ENCODE results near the gene MECP2. TPM values are rescaled to one million over a fixed set of nuclear protein-coding genes. Genes with fewer than 3 reads are reported as not detected.

MECP2 gene
- total RNA-seq, 1 donor from 2014 or later = 26.7 TPM

- Mint-ChIP-seq H3K4me1 (no peaks in the 10 kb centered on the region), H3K9me3 (peaks cover 20% of the 10 kb centered on the region), H3K27me3 (ENCODE audit: insufficient read depth, low read depth) (peaks cover 2% of the 10 kb centered on the region), H3K27ac (no peak overlapping the region), H3K36me3 (no peaks in the 10 kb centered on the region), H3K4me3 (no peak overlapping the region)
- no peaks in the 10 kb centered on the region for H3K4me1 ChIP-seq
- no peak overlapping the region for H2AFZ ChIP-seq (replicated peaks)
- H3K79me2 ChIP-seq (ENCODE audit: low read depth) = no peaks in the 10 kb centered on the region
- H3K9me3 ChIP-seq (ENCODE audit: low read depth) = no peaks in the 10 kb centered on the region
- H3K4me3 ChIP-seq = no peak overlapping the region
- H3K36me3 ChIP-seq = no peaks in the 10 kb centered on the region
- no peaks in the 10 kb centered on the region for H3F3A ChIP-seq (ENCODE audit: low read depth)
- no peaks in the 10 kb centered on the region for H4K20me1 ChIP-seq (ENCODE audit: low read depth)
- H3K9ac ChIP-seq = no peak overlapping the region
- H3K27me3 ChIP-seq = peaks cover 5% of the 10 kb centered on the region
- H3K4me2 ChIP-seq = no peak overlapping the region
- H3K27ac ChIP-seq = no peak overlapping the region
- TF ChIP-seq EZH2 (IDR thresholded peaks at IDR 0.05) = no peak
- TF ChIP-seq EZH2phosphoT487 (IDR thresholded peaks at IDR 0.05) = no peak
- TF ChIP-seq, protein P1, sequence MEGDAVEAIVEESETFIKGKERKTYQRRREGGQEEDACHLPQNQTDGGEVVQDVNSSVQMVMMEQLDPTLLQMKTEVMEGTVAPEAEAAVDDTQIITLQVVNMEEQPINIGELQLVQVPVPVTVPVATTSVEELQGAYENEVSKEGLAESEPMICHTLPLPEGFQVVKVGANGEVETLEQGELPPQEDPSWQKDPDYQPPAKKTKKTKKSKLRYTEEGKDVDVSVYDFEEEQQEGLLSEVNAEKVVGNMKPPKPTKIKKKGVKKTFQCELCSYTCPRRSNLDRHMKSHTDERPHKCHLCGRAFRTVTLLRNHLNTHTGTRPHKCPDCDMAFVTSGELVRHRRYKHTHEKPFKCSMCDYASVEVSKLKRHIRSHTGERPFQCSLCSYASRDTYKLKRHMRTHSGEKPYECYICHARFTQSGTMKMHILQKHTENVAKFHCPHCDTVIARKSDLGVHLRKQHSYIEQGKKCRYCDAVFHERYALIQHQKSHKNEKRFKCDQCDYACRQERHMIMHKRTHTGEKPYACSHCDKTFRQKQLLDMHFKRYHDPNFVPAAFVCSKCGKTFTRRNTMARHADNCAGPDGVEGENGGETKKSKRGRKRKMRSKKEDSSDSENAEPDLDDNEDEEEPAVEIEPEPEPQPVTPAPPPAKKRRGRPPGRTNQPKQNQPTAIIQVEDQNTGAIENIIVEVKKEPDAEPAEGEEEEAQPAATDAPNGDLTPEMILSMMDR (IDR thresholded peaks at IDR 0.05) = no peak
- DNase-seq (ENCODE audit: low spot score) = no peak
These were observed 44.9 kb upstream of the MECP2 start for GRCh38 chrX:154142386-154142785.

GRCh38 chrX:154140742-154141141 lies 43.2 kb upstream of the MECP2 start:
- H3K27ac ChIP-seq = no peak overlapping the region
- H3F3A ChIP-seq (ENCODE audit: low read depth) = no peaks in the 10 kb centered on the region
- no peaks in the 10 kb centered on the region for H3K4me1 ChIP-seq
- H3K79me2 ChIP-seq (ENCODE audit: low read depth) = no peaks in the 10 kb centered on the region
- H3K9me3 Mint-ChIP-seq = peaks cover 24% of the 10 kb centered on the region
- no peak overlapping the region for H3K9ac ChIP-seq
- DNase-seq (ENCODE audit: low spot score) = no peak
- H3K27ac Mint-ChIP-seq = no peak overlapping the region
- no peaks in the 10 kb centered on the region for H3K36me3 ChIP-seq
- H2AFZ ChIP-seq (replicated peaks) = no peak overlapping the region
- H3K4me3 ChIP-seq = no peak overlapping the region
- peaks cover 17% of the 10 kb centered on the region for H3K27me3 ChIP-seq
- H4K20me1 ChIP-seq (ENCODE audit: low read depth) = no peaks in the 10 kb centered on the region
- H3K4me3 Mint-ChIP-seq = no peak overlapping the region
- no peaks in the 10 kb centered on the region for H3K4me1 Mint-ChIP-seq
- no peak overlapping the region for H3K4me2 ChIP-seq
- no peaks in the 10 kb centered on the region for H3K9me3 ChIP-seq (ENCODE audit: low read depth)
- H3K36me3 Mint-ChIP-seq = no peaks in the 10 kb centered on the region
- no peak for TF ChIP-seq EZH2 (IDR thresholded peaks at IDR 0.05)
- no peak for TF ChIP-seq EZH2phosphoT487 (IDR thresholded peaks at IDR 0.05)
- TF ChIP-seq, protein P1 (IDR thresholded peaks at IDR 0.05) = no peak
- peaks cover 2% of the 10 kb centered on the region for H3K27me3 Mint-ChIP-seq (ENCODE audit: insufficient read depth, low read depth)

DNA sequence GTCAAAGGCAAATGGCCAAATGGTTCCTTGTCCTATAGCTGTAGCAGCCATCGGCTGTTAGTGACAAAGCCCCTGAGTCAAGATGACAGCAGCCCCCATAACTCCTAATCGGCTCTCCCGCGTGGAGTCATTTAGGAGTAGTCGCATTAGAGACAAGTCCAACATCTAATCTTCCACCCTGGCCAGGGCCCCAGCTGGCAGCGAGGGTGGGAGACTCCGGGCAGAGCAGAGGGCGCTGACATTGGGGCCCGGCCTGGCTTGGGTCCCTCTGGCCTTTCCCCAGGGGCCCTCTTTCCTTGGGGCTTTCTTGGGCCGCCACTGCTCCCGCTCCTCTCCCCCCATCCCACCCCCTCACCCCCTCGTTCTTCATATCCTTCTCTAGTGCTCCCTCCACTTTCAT lies 42.7 kb upstream of the MECP2 start:
- no peaks in the 10 kb centered on the region for H3K4me1 Mint-ChIP-seq
- H3K9me3 Mint-ChIP-seq = peaks cover 24% of the 10 kb centered on the region

More for the DNA sequence above, 42.7 kb upstream of the MECP2 start:
- TF ChIP-seq, protein P1 (IDR thresholded peaks at IDR 0.05) = no peak
- TF ChIP-seq EZH2phosphoT487 (IDR thresholded peaks at IDR 0.05) (no peak), EZH2 (IDR thresholded peaks at IDR 0.05) (no peak)
- Histone ChIP-seq H3K4me3 (no peak overlapping the region), H3K36me3 (no peaks in the 10 kb centered on the region), H3K9ac (no peak overlapping the region), H3K79me2 (ENCODE audit: low read depth) (no peaks in the 10 kb centered on the region), H3K27me3 (peaks cover 17% of the 10 kb centered on the region), H3F3A (ENCODE audit: low read depth) (no peaks in the 10 kb centered on the region), H3K4me2 (no peak overlapping the region), H3K9me3 (ENCODE audit: low read depth) (no peaks in the 10 kb centered on the region), H3K4me1 (no peaks in the 10 kb centered on the region), H3K27ac (no peak overlapping the region), H2AFZ (replicated peaks) (no peak overlapping the region), H4K20me1 (ENCODE audit: low read depth) (no peaks in the 10 kb centered on the region)
- Mint-ChIP-seq H3K27ac (no peak overlapping the region), H3K4me3 (no peak overlapping the region), H3K36me3 (no peaks in the 10 kb centered on the region), H3K27me3 (ENCODE audit: insufficient read depth, low read depth) (peaks cover 2% of the 10 kb centered on the region)
- no peak for DNase-seq (ENCODE audit: low spot score)

All from neural progenitor cell (in vitro differentiated cells).